Activated CD8-positive, alpha-beta memory T cell treated with anti-CD3 and anti-CD28 coated beads, Interleukin-2, amount 10 ng/mL, durations not matched to agents 7 days and 5 days (primary cell): Measurements from ENCODE around the gene PPP1R9B. TPM values are rescaled to one million over a fixed set of nuclear protein-coding genes. Genes with fewer than 3 reads are reported as not detected.

Experiments
- ATAC-seq: fragments of 150-1000 bp; cut with Tn5 transposase; one replicate; pipeline ENCODE4 v1.10.0; 2021; ENCODE audit warnings: moderate library complexity
- CTCF ChIA-PET: fragments of 350-600 bp; sonication (Branson Sonifier 250); formaldehyde crosslinking; loops from one replicate; lab custom pipeline; 2021; ENCODE audit warnings: antibody characterized with exemption; lab: Charles Lee
- DNase-seq: peaks from one replicate; pipeline ENCODE4 v3.0.0-alpha.2; 2020
- H3K27ac Mint-ChIP-seq: one replicate; pipeline ENCODE4 v1.8.0; 2021; ENCODE audit warnings: mild to moderate bottlenecking, mixed read lengths
- H3K27me3 Mint-ChIP-seq: one replicate; pipeline ENCODE4 v1.8.0; 2021; ENCODE audit warnings: mixed read lengths
- H3K36me3 Mint-ChIP-seq: one replicate; pipeline ENCODE4 v1.8.0; 2021; ENCODE audit warnings: mild to moderate bottlenecking, mixed read lengths
- H3K4me1 Mint-ChIP-seq: one replicate; pipeline ENCODE4 v1.8.0; 2021; ENCODE audit warnings: mixed read lengths
- H3K4me3 Mint-ChIP-seq: one replicate; pipeline ENCODE4 v1.8.0; 2021; ENCODE audit warnings: mild to moderate bottlenecking, moderate library complexity, mixed read lengths
- H3K9me3 Mint-ChIP-seq: one replicate; pipeline ENCODE4 v1.8.0; 2022; ENCODE audit warnings: low read depth, mixed read lengths
- total RNA-seq, 2 experiments: library from RNA; stranded (reverse); gene quantifications; one replicate each; pipeline ENCODE4 v1.2.3, GENCODE V29; 2021

Gene PPP1R9B
- total RNA-seq, 2 experiments from 2014 or later, result 108 to 121 TPM

DNA sequence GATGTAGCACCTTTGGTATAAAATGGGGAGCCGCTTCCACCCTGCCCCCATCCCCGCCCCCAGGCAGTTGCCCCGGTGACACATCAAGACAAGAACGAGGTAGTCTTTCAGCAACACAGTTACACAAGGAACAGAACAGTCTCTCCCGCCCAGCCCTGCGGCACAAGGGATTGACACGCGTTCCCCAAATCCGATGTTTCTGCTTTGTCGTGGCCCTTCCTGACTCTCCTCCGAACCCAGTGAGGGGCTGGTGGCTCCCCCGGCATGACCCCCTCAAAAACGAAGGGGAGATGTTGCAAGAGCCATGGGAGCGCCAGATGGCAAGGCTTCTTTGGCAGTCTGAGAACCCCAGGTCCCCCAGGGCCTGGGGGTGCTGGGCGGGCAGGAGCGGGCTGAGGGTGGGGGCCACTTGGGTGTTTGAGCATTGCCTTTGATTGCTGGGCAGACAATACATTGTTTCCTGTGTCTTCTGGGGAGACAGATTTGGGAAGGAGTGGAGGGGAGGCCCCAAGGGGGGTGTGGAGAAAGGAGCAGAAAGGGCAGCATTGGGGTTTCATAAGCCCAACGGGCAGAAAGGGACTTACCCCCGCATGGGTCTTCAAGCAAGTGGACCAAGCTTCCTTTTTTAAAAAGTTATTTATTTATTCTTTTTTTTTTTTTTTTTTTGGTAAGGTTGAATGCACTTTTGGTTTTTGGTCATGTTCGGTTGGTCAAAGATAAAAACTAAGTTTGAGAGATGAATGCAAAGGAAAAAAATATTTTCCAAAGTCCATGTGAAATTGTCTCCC, 34.3 kb upstream of the PPP1R9B start:
- Mint-ChIP-seq H3K4me1 (peaks cover 17% of the 10 kb centered on the region), H3K4me3 (no peak overlapping the region), H3K36me3 (no peaks in the 10 kb centered on the region), H3K27me3 (no peaks in the 10 kb centered on the region), H3K9me3 (no peaks in the 10 kb centered on the region), H3K27ac (no peak overlapping the region)
- CTCF ChIA-PET, result no interaction called here
- DNase-seq (no peak), ATAC-seq (no peak)

DNA sequence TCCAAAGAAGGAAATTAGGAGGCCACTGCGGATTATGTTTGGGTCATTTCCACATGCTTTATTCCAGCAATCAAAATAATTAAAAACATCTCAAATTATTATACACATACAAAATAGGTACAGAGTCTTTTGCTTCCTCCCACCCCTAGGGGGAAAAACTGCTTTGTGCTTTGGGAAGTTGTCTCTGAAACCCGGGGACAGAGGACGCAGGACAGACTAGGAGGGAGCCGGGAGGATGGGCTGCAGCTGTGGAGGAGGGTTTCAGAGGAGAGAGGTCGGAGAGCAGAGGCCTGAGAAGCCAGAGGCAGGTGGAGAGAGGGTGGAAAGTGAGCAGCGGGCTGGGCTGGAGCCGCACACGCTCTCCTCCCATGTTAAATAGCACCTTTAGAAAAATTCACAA, 33.6 kb upstream of the PPP1R9B start:
- DNase-seq, result no peak
- Mint-ChIP-seq H3K4me3 (peak overlapping the region; percentile 47), H3K9me3 (no peaks in the 10 kb centered on the region), H3K36me3 (no peaks in the 10 kb centered on the region), H3K4me1 (peaks cover 17% of the 10 kb centered on the region), H3K27me3 (no peaks in the 10 kb centered on the region), H3K27ac (peak overlapping the region; percentile 60)
- no peak for ATAC-seq
- CTCF ChIA-PET, result no interaction called here

DNA sequence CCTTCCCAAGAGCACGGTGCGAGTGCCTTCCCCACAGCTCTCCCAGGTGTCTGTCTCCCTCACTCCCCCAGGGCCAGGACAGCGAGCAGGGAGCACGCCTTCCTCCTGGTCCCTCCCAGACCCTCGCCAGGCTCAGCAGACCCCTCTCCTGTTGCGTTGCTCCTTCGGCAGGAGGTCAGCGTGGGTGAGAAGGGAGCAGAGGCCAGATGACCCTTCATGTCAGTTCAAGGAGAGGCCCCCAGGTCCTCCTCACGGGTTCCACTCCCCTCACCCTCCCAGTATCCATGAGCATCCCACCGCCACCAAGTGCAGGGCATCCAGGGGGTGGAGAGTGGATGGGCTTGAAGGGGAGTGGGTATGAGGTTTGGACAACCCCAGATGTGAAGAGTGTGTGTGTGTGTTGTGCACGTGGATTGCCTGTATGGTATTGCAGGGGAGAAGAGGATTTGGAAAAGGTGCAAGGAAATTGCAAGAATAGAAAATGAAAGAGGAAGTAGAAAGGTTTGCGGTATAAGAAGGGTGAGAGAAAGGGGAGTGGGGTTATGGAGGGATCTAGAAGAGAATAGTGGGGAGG, 33.0 kb upstream of the PPP1R9B start:
- DNase-seq, result no peak
- H3K27me3 Mint-ChIP-seq, result no peaks in the 10 kb centered on the region
- peak overlapping the region; percentile 60 for H3K27ac Mint-ChIP-seq
- no peaks in the 10 kb centered on the region for H3K9me3 Mint-ChIP-seq
- peak; percentile 43 for ATAC-seq
- no peaks in the 10 kb centered on the region for H3K36me3 Mint-ChIP-seq
- CTCF ChIA-PET, result interaction anchor here (1.1 to 3.2 kb wide), 2 partner anchors 13 to 17 kb away, joined by 3 to 17 read pairs; partner anchors contain the start of gene COL1A1
- peak overlapping the region; percentile 47 for H3K4me3 Mint-ChIP-seq
- peaks cover 17% of the 10 kb centered on the region for H3K4me1 Mint-ChIP-seq

DNA sequence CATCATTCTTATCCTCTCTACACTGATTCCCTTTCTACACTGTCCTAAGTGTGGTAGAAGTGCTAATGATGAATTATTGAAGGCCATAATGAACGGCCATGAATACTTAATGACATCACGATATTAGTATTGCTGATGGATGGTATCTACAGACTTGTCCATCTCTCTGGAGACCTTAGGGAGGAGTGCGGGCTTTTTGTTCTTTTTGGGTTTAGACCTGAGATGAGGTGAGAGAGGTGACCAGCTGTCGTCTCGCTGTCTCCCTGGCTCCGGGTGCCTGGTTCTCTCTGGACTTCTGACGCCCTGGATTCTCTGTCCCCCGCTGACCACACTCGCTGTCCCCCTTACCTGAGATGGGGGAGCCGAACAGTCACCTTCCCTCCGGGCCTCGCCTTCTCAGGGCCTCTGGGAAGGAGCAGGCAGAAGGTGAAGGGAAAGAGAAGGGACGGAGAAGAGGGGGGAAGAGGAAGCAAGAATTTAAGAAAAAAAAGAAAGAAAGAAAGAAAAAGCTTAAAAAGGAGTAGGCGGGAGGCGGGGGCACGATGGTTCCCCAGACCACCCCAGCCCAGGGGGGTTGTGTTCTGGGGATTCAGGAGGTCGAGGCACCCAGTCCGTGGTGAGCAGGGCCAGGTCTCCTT, 32.4 kb upstream of the PPP1R9B start:
- no peaks in the 10 kb centered on the region for H3K9me3 Mint-ChIP-seq
- H3K4me3 Mint-ChIP-seq, result no peak overlapping the region
- H3K4me1 Mint-ChIP-seq, result peaks cover 21% of the 10 kb centered on the region
- DNase-seq, result no peak
- H3K27me3 Mint-ChIP-seq, result no peaks in the 10 kb centered on the region
- peak overlapping the region; percentile 64 for H3K27ac Mint-ChIP-seq
- CTCF ChIA-PET, result interaction anchor here (1.1 to 3.2 kb wide), 2 partner anchors 13 to 18 kb away, joined by 3 to 17 read pairs; partner anchors contain the start of gene COL1A1
- no peak for ATAC-seq
- H3K36me3 Mint-ChIP-seq, result no peaks in the 10 kb centered on the region

DNA sequence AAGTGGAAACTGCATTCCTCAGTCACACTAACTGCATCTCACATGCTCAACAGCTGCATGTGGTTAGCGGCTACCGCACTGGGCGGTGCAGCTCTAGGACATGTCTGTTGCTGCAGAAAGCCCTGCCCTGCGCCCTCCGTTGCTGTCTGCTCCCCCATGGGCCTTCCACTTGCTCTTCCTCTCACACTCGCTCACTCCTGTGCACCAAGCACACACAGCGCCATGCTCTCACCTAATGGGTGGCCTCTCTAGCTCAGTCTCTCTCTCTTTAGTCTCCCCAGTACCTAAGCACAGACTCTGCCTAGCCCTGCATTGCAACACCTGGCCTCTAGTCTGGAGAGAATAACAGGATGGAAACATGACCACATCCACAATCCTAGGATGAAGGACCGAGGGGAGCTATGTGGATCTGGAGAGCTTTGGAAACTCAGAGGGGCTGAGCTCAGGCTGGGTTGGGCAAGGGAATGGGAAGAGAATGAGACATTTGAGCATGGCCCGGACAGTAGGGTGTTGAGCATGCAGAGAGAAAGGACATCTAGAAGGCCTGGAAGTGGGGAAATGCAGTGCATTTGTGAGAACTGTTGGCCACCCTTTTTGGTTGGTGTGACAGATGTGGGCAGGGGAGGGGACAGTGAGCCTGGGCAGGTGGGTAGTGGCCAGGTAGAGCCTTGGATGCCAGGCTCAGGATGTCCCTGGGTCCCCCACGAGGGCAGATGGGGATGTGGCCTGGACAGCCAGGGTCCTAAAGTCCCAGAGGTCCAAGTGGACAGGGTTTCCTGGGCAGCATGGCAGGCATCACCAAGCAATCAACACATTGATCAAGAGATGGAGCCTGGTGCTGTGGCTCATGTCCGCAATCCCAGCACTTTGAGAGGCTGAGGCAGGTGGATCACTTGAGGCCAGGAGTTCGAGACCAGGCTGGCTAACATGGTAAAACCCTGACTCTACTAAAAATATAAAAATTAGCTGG, 31.4 kb upstream of the PPP1R9B start:
- Mint-ChIP-seq H3K27me3 (peaks cover 2% of the 10 kb centered on the region), H3K4me1 (peaks cover 21% of the 10 kb centered on the region), H3K36me3 (no peaks in the 10 kb centered on the region), H3K4me3 (no peak overlapping the region), H3K9me3 (no peaks in the 10 kb centered on the region), H3K27ac (no peak overlapping the region)
- CTCF ChIA-PET, result interaction anchor here (1.0 to 3.2 kb wide), 4 partner anchors 14 to 87 kb away, joined by 3 to 17 read pairs (median 4); partner anchors contain the start of genes COL1A1 and PDK2
- DNase-seq (no peak), ATAC-seq (no peak)

DNA sequence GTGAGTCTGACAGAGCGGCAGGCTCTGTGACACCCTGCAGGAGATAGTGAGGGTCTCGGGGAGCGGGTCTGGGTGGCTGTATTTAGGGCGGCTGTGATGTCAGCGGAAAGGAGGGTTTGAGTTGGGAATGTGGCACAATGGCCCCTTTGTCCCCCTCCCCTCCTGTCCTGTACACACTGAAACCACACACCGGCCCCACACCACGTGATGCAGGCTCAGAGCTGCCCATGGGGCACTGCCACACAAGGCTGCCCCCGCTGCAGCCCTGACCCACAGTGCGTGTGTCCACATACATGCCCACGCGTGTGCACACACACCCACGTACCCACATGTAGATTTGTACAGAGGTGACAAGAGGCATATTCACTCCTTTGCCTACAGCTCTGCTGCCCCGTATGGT, 30.7 kb upstream of the PPP1R9B start:
- no peak for DNase-seq
- Mint-ChIP-seq H3K4me3 (no peak overlapping the region), H3K27me3 (peaks cover 2% of the 10 kb centered on the region), H3K27ac (no peak overlapping the region), H3K9me3 (no peaks in the 10 kb centered on the region), H3K4me1 (peaks cover 21% of the 10 kb centered on the region), H3K36me3 (no peaks in the 10 kb centered on the region)
- no peak for ATAC-seq
- CTCF ChIA-PET, result interaction anchor here (0.7 to 3.2 kb wide), 4 partner anchors 12 to 86 kb away, joined by 3 to 17 read pairs (median 4); partner anchors contain the start of genes COL1A1 and PDK2

DNA sequence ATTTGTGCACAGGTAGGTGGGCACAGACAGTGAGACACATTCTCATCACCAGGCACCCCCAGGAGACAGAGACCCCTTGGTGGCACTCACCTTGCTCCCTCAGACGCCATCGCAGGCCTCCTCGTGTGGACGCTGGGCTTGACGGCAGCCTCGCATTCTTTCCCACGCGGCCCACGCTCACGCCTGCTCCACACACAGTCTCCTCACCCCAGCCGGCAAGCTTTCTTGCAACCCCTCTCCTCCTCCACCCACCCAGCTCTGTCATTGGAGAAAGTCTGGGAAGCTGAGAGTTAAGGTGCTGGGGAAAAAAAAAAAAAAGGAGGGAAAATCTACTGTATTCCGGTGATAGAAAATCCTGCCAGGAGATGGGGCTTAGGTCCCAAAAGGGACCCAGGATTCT, 30.1 kb upstream of the PPP1R9B start:
- CTCF ChIA-PET, result interaction anchor here (0.7 to 3.2 kb wide), 3 partner anchors 11 to 86 kb away, joined by 3 to 17 read pairs (median 5); partner anchors contain the start of genes COL1A1 and PDK2
- ATAC-seq (no peak), DNase-seq (no peak)
- H3K4me1 Mint-ChIP-seq, result peaks cover 21% of the 10 kb centered on the region
- H3K4me3 Mint-ChIP-seq, result no peak overlapping the region
- H3K27ac Mint-ChIP-seq, result no peak overlapping the region
- H3K27me3 Mint-ChIP-seq, result peaks cover 2% of the 10 kb centered on the region
- no peaks in the 10 kb centered on the region for H3K9me3 Mint-ChIP-seq
- no peaks in the 10 kb centered on the region for H3K36me3 Mint-ChIP-seq

DNA sequence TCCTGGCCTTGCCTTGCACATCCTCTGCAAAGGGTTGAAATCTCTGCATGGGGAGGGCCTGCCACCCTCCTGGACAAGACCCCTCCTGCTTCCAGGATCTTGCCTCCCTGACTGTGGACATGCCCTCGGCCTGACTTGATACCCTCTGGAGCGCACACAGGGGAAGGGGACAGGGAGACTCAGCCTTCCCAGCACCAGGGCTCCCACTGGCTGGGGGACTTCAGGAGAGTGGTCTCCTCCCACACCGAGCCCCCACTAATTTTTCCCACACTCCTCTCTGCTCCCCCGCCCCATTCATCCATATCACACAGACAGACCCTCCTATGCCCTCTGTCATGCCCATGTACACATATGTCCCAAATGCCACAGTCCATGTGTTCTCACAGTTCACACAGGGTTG, 29.6 kb upstream of the PPP1R9B start:
- H3K4me1 Mint-ChIP-seq, result peaks cover 21% of the 10 kb centered on the region
- H3K4me3 Mint-ChIP-seq, result no peak overlapping the region
- no peaks in the 10 kb centered on the region for H3K9me3 Mint-ChIP-seq
- no peaks in the 10 kb centered on the region for H3K36me3 Mint-ChIP-seq
- DNase-seq (no peak), ATAC-seq (no peak)
- CTCF ChIA-PET, result interaction anchor here (1.2 kb wide), 1 partner anchor 85 kb away, joined by 3 read pairs; the partner anchor contains the start of gene PDK2
- no peak overlapping the region for H3K27ac Mint-ChIP-seq
- H3K27me3 Mint-ChIP-seq, result peaks cover 2% of the 10 kb centered on the region

DNA sequence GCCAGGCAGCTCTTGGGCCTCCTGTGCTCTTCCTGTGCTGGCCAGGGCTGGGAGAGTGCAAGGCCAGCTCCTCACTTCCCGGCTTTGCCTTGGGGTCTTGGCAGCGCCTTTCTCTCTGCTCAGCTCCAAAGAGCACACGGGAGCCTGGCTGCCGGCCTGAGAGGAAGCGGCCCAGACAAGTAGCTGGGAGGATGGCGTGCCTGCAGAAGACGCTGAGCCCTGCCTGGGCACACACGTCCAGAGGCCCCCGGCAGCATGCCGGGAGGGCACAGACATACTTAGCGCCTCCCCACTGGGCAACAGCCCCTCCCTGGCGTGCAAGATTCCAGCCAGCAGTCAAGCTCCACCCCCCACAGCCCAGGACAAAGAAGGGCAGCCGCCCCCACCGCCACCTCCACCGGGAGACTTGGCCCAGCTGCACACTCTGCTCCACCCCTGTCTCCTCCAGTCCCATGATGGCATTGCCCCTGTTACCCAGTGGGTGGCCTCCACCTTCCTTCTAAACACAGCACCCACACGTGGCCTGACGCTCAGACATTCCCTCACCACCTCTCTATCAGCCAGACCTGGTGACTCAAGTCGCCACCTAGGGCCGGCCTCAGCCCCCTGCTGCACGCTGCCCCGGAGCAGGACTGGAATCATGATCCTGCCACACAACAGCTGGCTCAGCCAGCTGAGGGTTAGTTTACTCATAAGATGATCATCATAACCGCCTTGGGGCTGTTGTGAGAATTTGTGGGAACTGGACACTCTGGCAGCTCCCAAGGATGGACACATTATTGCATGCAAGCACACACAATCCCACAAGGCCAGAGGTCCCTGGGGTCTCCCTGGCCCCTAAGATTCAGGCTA, 27.7 kb upstream of the PPP1R9B start:
- CTCF ChIA-PET, result interaction anchor here (0.6 to 5.6 kb wide), 14 partner anchors 9 to 119 kb away, joined by 3 to 25 read pairs (median 4); partner anchors contain the start of genes COL1A1 and PDK2
- DNase-seq (peak; percentile 55), ATAC-seq (peak; percentile 79)
- no peaks in the 10 kb centered on the region for H3K9me3 Mint-ChIP-seq
- H3K4me3 Mint-ChIP-seq, result no peak overlapping the region
- H3K36me3 Mint-ChIP-seq, result no peaks in the 10 kb centered on the region
- no peak overlapping the region for H3K27ac Mint-ChIP-seq
- peaks cover 2% of the 10 kb centered on the region for H3K27me3 Mint-ChIP-seq
- H3K4me1 Mint-ChIP-seq, result peaks cover 9% of the 10 kb centered on the region

DNA sequence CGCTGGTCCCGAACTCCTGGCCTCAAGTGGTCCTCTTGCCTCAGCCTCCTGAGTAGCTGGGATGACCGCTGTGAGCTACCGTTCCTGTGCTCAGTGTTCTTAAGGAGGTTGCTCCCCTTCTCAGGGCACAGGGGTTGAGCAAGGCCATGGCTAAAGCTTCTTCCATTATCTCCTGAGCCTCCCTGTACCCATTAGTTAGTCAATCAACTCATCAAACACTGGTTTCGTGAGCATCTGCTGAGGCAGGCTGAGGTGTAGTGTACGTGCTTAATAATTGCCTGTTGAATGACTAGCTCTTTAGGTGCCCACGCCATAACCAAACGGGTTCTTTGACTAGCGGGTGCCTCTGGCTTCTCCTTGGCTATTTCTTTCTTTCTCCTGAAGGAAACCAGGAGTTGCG, 27.0 kb upstream of the PPP1R9B start:
- ATAC-seq (no peak), DNase-seq (no peak)
- peaks cover 4% of the 10 kb centered on the region for H3K4me1 Mint-ChIP-seq
- H3K4me3 Mint-ChIP-seq, result no peak overlapping the region
- H3K27me3 Mint-ChIP-seq, result peaks cover 2% of the 10 kb centered on the region
- no peaks in the 10 kb centered on the region for H3K36me3 Mint-ChIP-seq
- H3K9me3 Mint-ChIP-seq, result no peaks in the 10 kb centered on the region
- CTCF ChIA-PET, result interaction anchor here (0.9 to 5.6 kb wide), 9 partner anchors 8 to 119 kb away, joined by 3 to 25 read pairs (median 6); partner anchors contain the start of gene COL1A1
- H3K27ac Mint-ChIP-seq, result no peak overlapping the region

DNA sequence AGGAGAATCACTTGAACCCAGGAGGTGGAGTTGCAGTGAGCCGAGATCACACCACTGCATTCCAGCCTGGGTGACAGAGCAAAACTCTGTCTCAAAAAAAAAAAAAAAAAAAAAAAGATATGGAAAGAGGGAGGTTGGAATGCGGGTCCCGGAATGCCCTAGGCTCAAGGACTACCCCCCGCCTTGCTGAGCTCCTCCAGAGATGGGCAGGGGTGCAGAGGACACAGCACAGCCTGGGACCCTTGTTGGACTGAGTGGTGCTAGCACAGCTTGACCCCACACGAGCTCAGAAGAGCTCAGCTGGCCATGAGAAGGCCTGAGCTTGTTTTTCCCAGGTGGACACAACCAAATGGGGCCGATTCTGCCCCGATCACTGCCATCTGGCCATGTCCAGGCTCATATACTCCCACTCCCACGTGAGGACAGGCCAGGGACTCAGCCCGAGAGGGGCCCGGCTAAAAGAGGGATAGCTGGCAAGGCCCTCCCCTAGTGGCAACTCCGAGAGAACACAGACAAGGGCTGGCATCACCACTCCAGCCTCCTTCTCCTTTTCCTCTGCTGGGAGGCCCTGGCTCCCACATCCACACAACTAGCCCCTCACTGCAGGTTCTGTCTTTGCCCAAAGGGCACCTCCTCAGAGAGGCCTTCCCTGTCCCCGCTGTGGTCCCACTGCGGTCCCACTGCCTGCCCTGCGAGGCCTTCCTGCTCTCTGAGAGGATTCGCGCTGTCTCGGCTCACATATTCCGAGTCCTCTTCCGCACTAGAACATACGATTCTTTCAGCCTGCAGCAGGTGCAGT, 26.3 kb upstream of the PPP1R9B start:
- DNase-seq (no peak), ATAC-seq (no peak)
- Mint-ChIP-seq H3K4me1 (peaks cover 4% of the 10 kb centered on the region), H3K27ac (no peak overlapping the region), H3K36me3 (no peaks in the 10 kb centered on the region), H3K4me3 (no peak overlapping the region), H3K27me3 (peaks cover 2% of the 10 kb centered on the region), H3K9me3 (no peaks in the 10 kb centered on the region)
- CTCF ChIA-PET, result interaction anchor here (1.0 to 5.6 kb wide), 5 partner anchors 8 to 23 kb away, joined by 3 to 25 read pairs (median 10); no protein-coding TSS in a partner anchor
